ENCODE measurements around the gene IGSF23.

The IGSF23 gene

GRCh38 chr19:44566984-44567383 is 46.4 kb upstream of the IGSF23 start (continued):
- no peak for TF ChIP-seq CREB5 (CRISPR knock-in tag; IDR thresholded peaks at IDR 0.05; ENCODE audit: low read depth)
- no peak for TF ChIP-seq GLIS3 (CRISPR knock-in tag; IDR thresholded peaks at IDR 0.05)
- no peak for TF ChIP-seq ZFP3 (CRISPR knock-in tag; IDR thresholded peaks at IDR 0.05)
- no peak for TF ChIP-seq TCF4 (CRISPR knock-in tag; IDR thresholded peaks at IDR 0.05; ENCODE audit: borderline replicate concordance)
- TF ChIP-seq BACH2 (CRISPR knock-in tag; IDR thresholded peaks at IDR 0.05; ENCODE audit: borderline replicate concordance), result no peak
- TF ChIP-seq RARB (CRISPR knock-in tag; IDR thresholded peaks at IDR 0.05), result no peak
- TF ChIP-seq ZNF565 (CRISPR knock-in tag; conservative IDR thresholded peaks at IDR 0.05; ENCODE audit: low read depth), result no peak

DNA sequence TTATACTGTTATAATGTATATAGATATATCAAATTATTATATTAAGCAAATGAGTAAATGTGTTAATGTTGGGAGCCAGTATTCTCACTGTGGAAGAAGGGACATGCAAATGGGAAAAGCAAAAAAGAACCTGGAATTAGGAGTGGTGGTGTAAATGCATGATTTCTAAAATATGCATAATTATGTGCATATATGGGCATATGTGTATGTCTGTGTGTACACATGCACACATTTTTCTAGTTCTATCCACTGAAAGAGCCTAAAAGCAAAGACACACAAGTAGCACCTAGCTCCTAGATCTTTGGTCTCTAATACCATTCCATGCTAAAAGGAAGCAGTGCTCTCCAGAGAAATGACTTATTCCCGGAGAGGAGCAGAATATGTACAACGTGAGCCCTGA is 45.6 kb upstream of the IGSF23 start:
- no peak for TF ChIP-seq ZFP30 (CRISPR knock-in tag; IDR thresholded peaks at IDR 0.05)
- TF ChIP-seq ZNF565 (CRISPR knock-in tag; conservative IDR thresholded peaks at IDR 0.05; ENCODE audit: low read depth), result no peak
- TF ChIP-seq, protein P1, sequence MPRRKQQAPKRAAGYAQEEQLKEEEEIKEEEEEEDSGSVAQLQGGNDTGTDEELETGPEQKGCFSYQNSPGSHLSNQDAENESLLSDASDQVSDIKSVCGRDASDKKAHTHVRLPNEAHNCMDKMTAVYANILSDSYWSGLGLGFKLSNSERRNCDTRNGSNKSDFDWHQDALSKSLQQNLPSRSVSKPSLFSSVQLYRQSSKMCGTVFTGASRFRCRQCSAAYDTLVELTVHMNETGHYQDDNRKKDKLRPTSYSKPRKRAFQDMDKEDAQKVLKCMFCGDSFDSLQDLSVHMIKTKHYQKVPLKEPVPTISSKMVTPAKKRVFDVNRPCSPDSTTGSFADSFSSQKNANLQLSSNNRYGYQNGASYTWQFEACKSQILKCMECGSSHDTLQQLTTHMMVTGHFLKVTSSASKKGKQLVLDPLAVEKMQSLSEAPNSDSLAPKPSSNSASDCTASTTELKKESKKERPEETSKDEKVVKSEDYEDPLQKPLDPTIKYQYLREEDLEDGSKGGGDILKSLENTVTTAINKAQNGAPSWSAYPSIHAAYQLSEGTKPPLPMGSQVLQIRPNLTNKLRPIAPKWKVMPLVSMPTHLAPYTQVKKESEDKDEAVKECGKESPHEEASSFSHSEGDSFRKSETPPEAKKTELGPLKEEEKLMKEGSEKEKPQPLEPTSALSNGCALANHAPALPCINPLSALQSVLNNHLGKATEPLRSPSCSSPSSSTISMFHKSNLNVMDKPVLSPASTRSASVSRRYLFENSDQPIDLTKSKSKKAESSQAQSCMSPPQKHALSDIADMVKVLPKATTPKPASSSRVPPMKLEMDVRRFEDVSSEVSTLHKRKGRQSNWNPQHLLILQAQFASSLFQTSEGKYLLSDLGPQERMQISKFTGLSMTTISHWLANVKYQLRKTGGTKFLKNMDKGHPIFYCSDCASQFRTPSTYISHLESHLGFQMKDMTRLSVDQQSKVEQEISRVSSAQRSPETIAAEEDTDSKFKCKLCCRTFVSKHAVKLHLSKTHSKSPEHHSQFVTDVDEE (CRISPR knock-in tag; IDR thresholded peaks at IDR 0.05), result no peak
- TF ChIP-seq ZNF70 (CRISPR knock-in tag; IDR thresholded peaks at IDR 0.05), result no peak
- no peak for TF ChIP-seq ZNF8 (CRISPR knock-in tag; IDR thresholded peaks at IDR 0.05)
- no peak for TF ChIP-seq TOX (CRISPR knock-in tag; IDR thresholded peaks at IDR 0.05; ENCODE audit: borderline replicate concordance)
- TF ChIP-seq TCF4 (CRISPR knock-in tag; IDR thresholded peaks at IDR 0.05; ENCODE audit: borderline replicate concordance), result no peak
- no peak for TF ChIP-seq ESRRG (CRISPR knock-in tag; IDR thresholded peaks at IDR 0.05)
- TF ChIP-seq, protein P2, sequence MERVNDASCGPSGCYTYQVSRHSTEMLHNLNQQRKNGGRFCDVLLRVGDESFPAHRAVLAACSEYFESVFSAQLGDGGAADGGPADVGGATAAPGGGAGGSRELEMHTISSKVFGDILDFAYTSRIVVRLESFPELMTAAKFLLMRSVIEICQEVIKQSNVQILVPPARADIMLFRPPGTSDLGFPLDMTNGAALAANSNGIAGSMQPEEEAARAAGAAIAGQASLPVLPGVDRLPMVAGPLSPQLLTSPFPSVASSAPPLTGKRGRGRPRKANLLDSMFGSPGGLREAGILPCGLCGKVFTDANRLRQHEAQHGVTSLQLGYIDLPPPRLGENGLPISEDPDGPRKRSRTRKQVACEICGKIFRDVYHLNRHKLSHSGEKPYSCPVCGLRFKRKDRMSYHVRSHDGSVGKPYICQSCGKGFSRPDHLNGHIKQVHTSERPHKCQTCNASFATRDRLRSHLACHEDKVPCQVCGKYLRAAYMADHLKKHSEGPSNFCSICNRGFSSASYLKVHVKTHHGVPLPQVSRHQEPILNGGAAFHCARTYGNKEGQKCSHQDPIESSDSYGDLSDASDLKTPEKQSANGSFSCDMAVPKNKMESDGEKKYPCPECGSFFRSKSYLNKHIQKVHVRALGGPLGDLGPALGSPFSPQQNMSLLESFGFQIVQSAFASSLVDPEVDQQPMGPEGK (CRISPR knock-in tag; IDR thresholded peaks at IDR 0.05; ENCODE audit: borderline replicate concordance), result no peak
- no peak for TF ChIP-seq BACH2 (CRISPR knock-in tag; IDR thresholded peaks at IDR 0.05; ENCODE audit: borderline replicate concordance)
- no peak for TF ChIP-seq CREB5 (CRISPR knock-in tag; IDR thresholded peaks at IDR 0.05; ENCODE audit: low read depth)
- no peak for TF ChIP-seq RARB (CRISPR knock-in tag; IDR thresholded peaks at IDR 0.05)
- TF ChIP-seq OSR1 (CRISPR knock-in tag; IDR thresholded peaks at IDR 0.05), result no peak
- TF ChIP-seq ARNTL (CRISPR knock-in tag; IDR thresholded peaks at IDR 0.05; ENCODE audit: borderline replicate concordance, low read depth), result no peak
- no peak for TF ChIP-seq ISL1 (CRISPR knock-in tag; IDR thresholded peaks at IDR 0.05)
- no peak for TF ChIP-seq PPARA (CRISPR knock-in tag; IDR thresholded peaks at IDR 0.05; ENCODE audit: borderline replicate concordance)
- no peak for TF ChIP-seq CSDC2 (CRISPR knock-in tag; IDR thresholded peaks at IDR 0.05)
- TF ChIP-seq CSRNP3 (CRISPR knock-in tag; IDR thresholded peaks at IDR 0.05), result no peak
- no peak for TF ChIP-seq POU6F1 (CRISPR knock-in tag; IDR thresholded peaks at IDR 0.05; ENCODE audit: borderline replicate concordance, low read depth)
- TF ChIP-seq SNAI2 (CRISPR knock-in tag; IDR thresholded peaks at IDR 0.05), result no peak
- ATAC-seq, result no peak

All from SK-N-SH treated with all-trans-retinoic acid at 6 μM for 48 hours (cell line).